ENCODE data around the gene OAF.

GRCh38 chr11:120185706-120186455 is 25.0 kb upstream of the OAF start:
- TF ChIP-seq, protein P1, sequence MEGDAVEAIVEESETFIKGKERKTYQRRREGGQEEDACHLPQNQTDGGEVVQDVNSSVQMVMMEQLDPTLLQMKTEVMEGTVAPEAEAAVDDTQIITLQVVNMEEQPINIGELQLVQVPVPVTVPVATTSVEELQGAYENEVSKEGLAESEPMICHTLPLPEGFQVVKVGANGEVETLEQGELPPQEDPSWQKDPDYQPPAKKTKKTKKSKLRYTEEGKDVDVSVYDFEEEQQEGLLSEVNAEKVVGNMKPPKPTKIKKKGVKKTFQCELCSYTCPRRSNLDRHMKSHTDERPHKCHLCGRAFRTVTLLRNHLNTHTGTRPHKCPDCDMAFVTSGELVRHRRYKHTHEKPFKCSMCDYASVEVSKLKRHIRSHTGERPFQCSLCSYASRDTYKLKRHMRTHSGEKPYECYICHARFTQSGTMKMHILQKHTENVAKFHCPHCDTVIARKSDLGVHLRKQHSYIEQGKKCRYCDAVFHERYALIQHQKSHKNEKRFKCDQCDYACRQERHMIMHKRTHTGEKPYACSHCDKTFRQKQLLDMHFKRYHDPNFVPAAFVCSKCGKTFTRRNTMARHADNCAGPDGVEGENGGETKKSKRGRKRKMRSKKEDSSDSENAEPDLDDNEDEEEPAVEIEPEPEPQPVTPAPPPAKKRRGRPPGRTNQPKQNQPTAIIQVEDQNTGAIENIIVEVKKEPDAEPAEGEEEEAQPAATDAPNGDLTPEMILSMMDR (IDR thresholded peaks at IDR 0.05) = no peak
- TF ChIP-seq RFX5 (IDR thresholded peaks at IDR 0.05) = no peak
- TF ChIP-seq NR3C1 (IDR thresholded peaks at IDR 0.05) = no peak
- no peak for TF ChIP-seq REST (IDR thresholded peaks at IDR 0.05)
- no peak for TF ChIP-seq JUN (IDR thresholded peaks at IDR 0.05)

All from A549 (cell line).